Mammary epithelial cell (primary cell): ENCODE data around the gene SELENOM.

Experiments
- CTCF ChIP-seq, 2 donors: IDR thresholded peaks in 1 of 2; conservative IDR thresholded peaks in 1 of 2; 2 replicates each; pipeline ENCODE4 v1.5.1; 2011 to 2012; ENCODE audit warnings: inconsistent platforms in 2 of 2, low read length in 2 of 2, mild to moderate bottlenecking in 2 of 2, control low read depth in 1 of 2, low read depth in 1 of 2; ENCODE audit not compliant: insufficient read depth in 1 of 2; ENCODE audit errors: extremely low read depth in 1 of 2
- EZH2 ChIP-seq: IDR thresholded peaks from 2 replicates; pipeline ENCODE4 v1.6.1; 2012; ENCODE audit warnings: low read length, inconsistent platforms, borderline replicate concordance

GRCh38 chr22:31153357-31153756, 46.0 kb upstream of the SELENOM start:
- TF ChIP-seq CTCF (conservative IDR thresholded peaks at IDR 0.05 in 1 of 2, IDR thresholded peaks at IDR 0.05 in 1 of 2; ENCODE audit: extremely low read depth in 1 of 2, insufficient read depth in 1 of 2, low read depth in 1 of 2, low read length in 2 of 2) (no peak), EZH2 (no peak)
